MM.1S (cell line): ENCODE data around the gene NCOA3.

Experiments
- DNase-seq: peaks from one replicate; pipeline ENCODE4 v3.0.0-alpha.2; 2015
- H2AFZ ChIP-seq: fragments of 300-600 bp; sonication (generic); 2 replicates; pipeline ENCODE4 v1.6.0; 2016; ENCODE audit warnings: antibody characterized with exemption, low read length
- H3F3A ChIP-seq: fragments of 300-600 bp; sonication (generic); 2 replicates; pipeline ENCODE4 v1.6.1; 2016; ENCODE audit warnings: mild to moderate bottlenecking, antibody characterized with exemption, low read length, moderate library complexity, mixed read lengths; ENCODE audit not compliant: insufficient read depth
- H3K27ac ChIP-seq: fragments of 300-600 bp; sonication (generic); 2 replicates; pipeline ENCODE4 v1.5.1; 2016; ENCODE audit warnings: mild to moderate bottlenecking, low read length
- H3K27me3 ChIP-seq: fragments of 300-600 bp; sonication (generic); replicated peaks from 2 replicates; pipeline ENCODE4 v1.6.0; 2016; ENCODE audit warnings: low read length; ENCODE audit not compliant: insufficient read depth
- H3K36me3 ChIP-seq: fragments of 300-600 bp; sonication (generic); replicated peaks from 2 replicates; pipeline ENCODE4 v1.6.1; 2016; ENCODE audit warnings: mild to moderate bottlenecking, low read length, mixed read lengths; ENCODE audit not compliant: insufficient read depth
- H3K4me1 ChIP-seq: fragments of 300-600 bp; sonication (generic); 2 replicates; pipeline ENCODE4 v1.6.1; 2016; ENCODE audit warnings: low read length, mixed read lengths
- H3K4me2 ChIP-seq: fragments of 300-600 bp; sonication (generic); 2 replicates; pipeline ENCODE4 v1.6.0; 2016; ENCODE audit warnings: low read depth, low read length
- H3K4me3 ChIP-seq: fragments of 300-600 bp; sonication (generic); 2 replicates; pipeline ENCODE4 v1.5.1; 2016; ENCODE audit warnings: low read length, mixed read lengths
- H3K79me2 ChIP-seq: fragments of 300-600 bp; sonication (generic); 2 replicates; pipeline ENCODE4 v1.6.1; 2016; ENCODE audit warnings: mixed run types, low read length, mixed read lengths
- H3K9ac ChIP-seq: fragments of 300-600 bp; sonication (generic); 2 replicates; pipeline ENCODE4 v1.6.1; 2016; ENCODE audit warnings: low read length, mixed read lengths
- H3K9me2 ChIP-seq: fragments of 300-600 bp; sonication (generic); replicated peaks from 2 replicates; pipeline ENCODE4 v1.6.1; 2016; ENCODE audit warnings: mild to moderate bottlenecking, low read length, mixed read lengths; ENCODE audit not compliant: insufficient read depth
- H3K9me3 ChIP-seq: fragments of 300-600 bp; sonication (generic); replicated peaks from 2 replicates; pipeline ENCODE4 v1.6.1; 2016; ENCODE audit warnings: mild to moderate bottlenecking, low read length, mixed read lengths; ENCODE audit not compliant: insufficient read depth
- H4K20me1 ChIP-seq: fragments of 300-600 bp; sonication (generic); 2 replicates; pipeline ENCODE4 v1.6.1; 2016; ENCODE audit warnings: mild to moderate bottlenecking, low read length, moderate library complexity, mixed read lengths; ENCODE audit not compliant: insufficient read depth
- CTCF ChIP-seq: fragments of 300-600 bp; sonication (generic); IDR thresholded peaks from 2 replicates; pipeline ENCODE4 v1.5.1; 2016; ENCODE audit warnings: antibody characterized with exemption, low read length, mixed read lengths
- EZH2 ChIP-seq: fragments of 300-600 bp; sonication (generic); optimal IDR thresholded peaks from 2 replicates; pipeline ENCODE3; 2017; ENCODE audit warnings: low read depth, mild to moderate bottlenecking, antibody characterized with exemption, low read length, mixed read lengths
- EZH2phosphoT487 ChIP-seq: fragments of 300-600 bp; sonication (generic); IDR thresholded peaks from 2 replicates; pipeline ENCODE4 v1.6.1; 2018; ENCODE audit warnings: antibody characterized with exemption, low read length

The NCOA3 gene

GRCh38 chr20:47652301-47652700 lies 150.6 kb downstream of the NCOA3 start:
- Histone ChIP-seq H3K27ac (no peak overlapping the region), H4K20me1 (no peaks in the 10 kb centered on the region), H3K4me3 (no peak overlapping the region), H3K9me2 (no peaks in the 10 kb centered on the region), H3K27me3 (no peaks in the 10 kb centered on the region), H2AFZ (no peak overlapping the region), H3K9me3 (no peaks in the 10 kb centered on the region), H3F3A (peaks cover 18% of the 10 kb centered on the region), H3K79me2 (no peaks in the 10 kb centered on the region), H3K4me2 (no peak overlapping the region), H3K9ac (no peak overlapping the region), H3K36me3 (peaks cover 5% of the 10 kb centered on the region; the same call in 1 of the 2 replicates), H3K4me1 (no peaks in the 10 kb centered on the region)
- TF ChIP-seq EZH2 = no peak
- TF ChIP-seq CTCF = no peak
- TF ChIP-seq EZH2phosphoT487 = no peak
- DNase-seq = no peak

- no peaks in the 10 kb centered on the region for H3K9me2 ChIP-seq
- TF ChIP-seq CTCF = no peak
- no peak for TF ChIP-seq EZH2
- no peak for TF ChIP-seq EZH2phosphoT487
Measured at GRCh38 chr20:47652794-47653193, 151.1 kb downstream of the NCOA3 start.

GRCh38 chr20:47653869-47654268 lies 152.2 kb downstream of the NCOA3 start:
- Histone ChIP-seq H3K79me2 (no peaks in the 10 kb centered on the region), H3K4me3 (no peak overlapping the region), H3K27me3 (no peaks in the 10 kb centered on the region), H3K4me1 (no peaks in the 10 kb centered on the region), H3K9me2 (no peaks in the 10 kb centered on the region), H3K36me3 (peaks cover 5% of the 10 kb centered on the region; the same call in 1 of the 2 replicates), H3K9me3 (no peaks in the 10 kb centered on the region), H3F3A (peaks cover 18% of the 10 kb centered on the region), H3K9ac (no peak overlapping the region), H3K4me2 (no peak overlapping the region), H3K27ac (no peak overlapping the region), H2AFZ (no peak overlapping the region), H4K20me1 (no peaks in the 10 kb centered on the region)
- no peak for DNase-seq
- TF ChIP-seq CTCF (no peak), EZH2 (no peak), EZH2phosphoT487 (no peak)

More at GRCh38 chr20:47652794-47653193, 151.1 kb downstream of the NCOA3 start:
- H3K4me1 ChIP-seq = no peaks in the 10 kb centered on the region
- DNase-seq = no peak
- H3K27ac ChIP-seq = no peak overlapping the region
- H3K79me2 ChIP-seq = no peaks in the 10 kb centered on the region
- H3K4me3 ChIP-seq = no peak overlapping the region
- no peak overlapping the region for H2AFZ ChIP-seq
- H3K9ac ChIP-seq = no peak overlapping the region
- peaks cover 5% of the 10 kb centered on the region; the same call in 1 of the 2 replicates for H3K36me3 ChIP-seq
- peaks cover 18% of the 10 kb centered on the region for H3F3A ChIP-seq
- H3K27me3 ChIP-seq = no peaks in the 10 kb centered on the region
- no peaks in the 10 kb centered on the region for H4K20me1 ChIP-seq
- H3K9me3 ChIP-seq = no peaks in the 10 kb centered on the region
- no peak overlapping the region for H3K4me2 ChIP-seq
